Central memory CD8-positive, alpha-beta T cell (primary cell): ENCODE results near the gene DTL.
"Not testable (repeated sequence)": the region's sequence is repeated elsewhere in the genome, so short reads cannot be mapped to it uniquely, and the experiment has no call there.

ENCODE experiments used
- ATAC-seq: fragments of 150-1000 bp; cut with Tn5 transposase; replicated peaks from 2 replicates; pipeline ENCODE4 v1.10.0; 2022; ENCODE audit warnings: mild to moderate bottlenecking, moderate FRiP score, moderate number of reproducible peaks; ENCODE audit not compliant: poor library complexity, severe bottlenecking; ENCODE audit errors: extremely low read depth
- DNase-seq, 2 donors: peaks; one replicate each; pipeline ENCODE4 v3.0.0; 2021; ENCODE audit warnings: low spot score in 2 of 2
- H3K27ac Mint-ChIP-seq: one replicate; pipeline ENCODE4 v1.8.0; 2022; ENCODE audit warnings: low read depth, mild to moderate bottlenecking, moderate library complexity, mixed read lengths
- H3K27me3 Mint-ChIP-seq: one replicate; pipeline ENCODE4 v1.8.0; 2022; ENCODE audit warnings: mixed read lengths
- H3K36me3 Mint-ChIP-seq: one replicate; pipeline ENCODE4 v1.8.0; 2022; ENCODE audit warnings: mild to moderate bottlenecking, moderate library complexity, mixed read lengths; ENCODE audit not compliant: insufficient read depth
- H3K4me1 Mint-ChIP-seq: one replicate; pipeline ENCODE4 v1.8.0; 2022; ENCODE audit warnings: mixed read lengths
- H3K4me3 Mint-ChIP-seq: one replicate; pipeline ENCODE4 v1.8.0; 2022; ENCODE audit warnings: mild to moderate bottlenecking, moderate library complexity, mixed read lengths
- H3K9me3 Mint-ChIP-seq: one replicate; pipeline ENCODE4 v1.8.0; 2022; ENCODE audit warnings: mixed read lengths

The DTL gene

GRCh38 chr1:212020975-212021374 is 14.6 kb upstream of the DTL start:
- Mint-ChIP-seq H3K27ac (no peak overlapping the region), H3K4me3 (no peak overlapping the region)
- no peak for ATAC-seq

GRCh38 chr1:212021563-212021962 is 14.0 kb upstream of the DTL start:
- Mint-ChIP-seq H3K4me1 (peaks cover 13% of the 10 kb centered on the region), H3K27ac (no peak overlapping the region), H3K27me3 (no peaks in the 10 kb centered on the region), H3K4me3 (no peak overlapping the region), H3K9me3 (no peaks in the 10 kb centered on the region), H3K36me3 (peaks cover 8% of the 10 kb centered on the region)
- DNase-seq = no peak
- ATAC-seq = no peak

More at GRCh38 chr1:212020975-212021374, 14.6 kb upstream of the DTL start:
- Mint-ChIP-seq H3K4me1 (peaks cover 9% of the 10 kb centered on the region), H3K9me3 (no peaks in the 10 kb centered on the region), H3K27me3 (no peaks in the 10 kb centered on the region), H3K36me3 (peaks cover 8% of the 10 kb centered on the region)
- DNase-seq = no peak

- not testable (repeated sequence) for H3K36me3 Mint-ChIP-seq, H3K4me3 Mint-ChIP-seq, DNase-seq, H3K27me3 Mint-ChIP-seq, H3K9me3 Mint-ChIP-seq, H3K27ac Mint-ChIP-seq, ATAC-seq
- H3K4me1 Mint-ChIP-seq = peaks cover 20% of the 10 kb centered on the region
These were observed 12.6 kb upstream of the DTL start for GRCh38 chr1:212022908-212023307.

GRCh38 chr1:212024469-212025149 is 10.9 kb upstream of the DTL start:
- Mint-ChIP-seq H3K4me1 (peaks cover 24% of the 10 kb centered on the region), H3K27me3 (no peaks in the 10 kb centered on the region), H3K4me3 (no peak overlapping the region), H3K27ac (no peak overlapping the region), H3K36me3 (peaks cover 5% of the 10 kb centered on the region), H3K9me3 (no peaks in the 10 kb centered on the region)
- ATAC-seq = no peak
- DNase-seq = no peak

- not testable (repeated sequence) for H3K27me3 Mint-ChIP-seq, H3K4me3 Mint-ChIP-seq, H3K27ac Mint-ChIP-seq, ATAC-seq, DNase-seq, H3K36me3 Mint-ChIP-seq, H3K9me3 Mint-ChIP-seq
- peaks cover 39% of the 10 kb centered on the region for H3K4me1 Mint-ChIP-seq
These were observed 7.8 kb upstream of the DTL start for GRCh38 chr1:212027727-212028126.

- DNase-seq (no peak), ATAC-seq (no peak)
- Mint-ChIP-seq H3K4me1 (peaks cover 52% of the 10 kb centered on the region), H3K27ac (peak overlapping the region; percentile 8), H3K9me3 (no peaks in the 10 kb centered on the region), H3K4me3 (no peak overlapping the region), H3K27me3 (no peaks in the 10 kb centered on the region), H3K36me3 (peaks cover 14% of the 10 kb centered on the region)
These were observed 4.5 kb upstream of the DTL start for GRCh38 chr1:212030936-212031528.

- no peak for DNase-seq
- Mint-ChIP-seq H3K27me3 (no peaks in the 10 kb centered on the region), H3K9me3 (no peaks in the 10 kb centered on the region), H3K4me3 (peak overlapping the region; percentile 90), H3K4me1 (peaks cover 46% of the 10 kb centered on the region), H3K27ac (peak overlapping the region; percentile 97), H3K36me3 (peaks cover 13% of the 10 kb centered on the region)
- ATAC-seq = peak; percentile 37
These were observed 929 bp upstream of the DTL start for GRCh38 chr1:212034516-212035122.

GRCh38 chr1:212035835-212036605 is 472 bp downstream of the DTL start:
- Mint-ChIP-seq H3K4me3 (peak overlapping the region; percentile 90), H3K27ac (peak overlapping the region; percentile 97), H3K4me1 (peaks cover 48% of the 10 kb centered on the region), H3K27me3 (no peaks in the 10 kb centered on the region), H3K36me3 (peaks cover 13% of the 10 kb centered on the region), H3K9me3 (no peaks in the 10 kb centered on the region)
- DNase-seq = no peak
- ATAC-seq = no peak

- H3K27ac Mint-ChIP-seq = no peak overlapping the region
- ATAC-seq (no peak), DNase-seq (no peak)
- no peaks in the 10 kb centered on the region for H3K27me3 Mint-ChIP-seq
- no peaks in the 10 kb centered on the region for H3K9me3 Mint-ChIP-seq
- H3K4me1 Mint-ChIP-seq = peaks cover 32% of the 10 kb centered on the region
- no peak overlapping the region for H3K4me3 Mint-ChIP-seq
- peaks cover 13% of the 10 kb centered on the region for H3K36me3 Mint-ChIP-seq
These were observed 2.4 kb downstream of the DTL start for GRCh38 chr1:212037900-212038299.

GRCh38 chr1:212039622-212040021 is 4.1 kb downstream of the DTL start:
- H3K27ac Mint-ChIP-seq = no peak overlapping the region
- ATAC-seq (no peak), DNase-seq (no peak)
- peaks cover 13% of the 10 kb centered on the region for H3K36me3 Mint-ChIP-seq
- H3K9me3 Mint-ChIP-seq = no peaks in the 10 kb centered on the region
- H3K4me1 Mint-ChIP-seq = peaks cover 25% of the 10 kb centered on the region
- H3K4me3 Mint-ChIP-seq = no peak overlapping the region
- no peaks in the 10 kb centered on the region for H3K27me3 Mint-ChIP-seq

- DNase-seq (no peak), ATAC-seq (peak; percentile 35)
- H3K36me3 Mint-ChIP-seq = peaks cover 4% of the 10 kb centered on the region
- peak overlapping the region; percentile 10 for H3K27ac Mint-ChIP-seq
- no peaks in the 10 kb centered on the region for H3K9me3 Mint-ChIP-seq
- H3K4me1 Mint-ChIP-seq = peaks cover 21% of the 10 kb centered on the region
- H3K4me3 Mint-ChIP-seq = peak overlapping the region; percentile 49
- H3K27me3 Mint-ChIP-seq = no peaks in the 10 kb centered on the region
These were observed 5.3 kb downstream of the DTL start for GRCh38 chr1:212040629-212041412.

GRCh38 chr1:212042436-212042835 is 6.9 kb downstream of the DTL start:
- no peak for DNase-seq
- peaks cover 10% of the 10 kb centered on the region for H3K4me1 Mint-ChIP-seq
- no peak overlapping the region for H3K4me3 Mint-ChIP-seq
- H3K27me3 Mint-ChIP-seq = no peaks in the 10 kb centered on the region
- peak overlapping the region; percentile 38 for H3K27ac Mint-ChIP-seq
- H3K9me3 Mint-ChIP-seq = no peaks in the 10 kb centered on the region
- no peak for ATAC-seq
- no peaks in the 10 kb centered on the region for H3K36me3 Mint-ChIP-seq
